DMS114 treated with DMSO at 0.1 percent for 48 hours (cell line): ENCODE data around the gene CLN5.
"Not testable (repeated sequence)": the region's sequence is repeated elsewhere in the genome, so short reads cannot be mapped to it uniquely, and the experiment has no call there.

ENCODE experiments used
- DNase-seq: peaks from one replicate; lab custom pipeline; 2025; ENCODE audit not compliant: unreplicated experiment; lab: John Stamatoyannopoulos, UW

Gene CLN5

DNA sequence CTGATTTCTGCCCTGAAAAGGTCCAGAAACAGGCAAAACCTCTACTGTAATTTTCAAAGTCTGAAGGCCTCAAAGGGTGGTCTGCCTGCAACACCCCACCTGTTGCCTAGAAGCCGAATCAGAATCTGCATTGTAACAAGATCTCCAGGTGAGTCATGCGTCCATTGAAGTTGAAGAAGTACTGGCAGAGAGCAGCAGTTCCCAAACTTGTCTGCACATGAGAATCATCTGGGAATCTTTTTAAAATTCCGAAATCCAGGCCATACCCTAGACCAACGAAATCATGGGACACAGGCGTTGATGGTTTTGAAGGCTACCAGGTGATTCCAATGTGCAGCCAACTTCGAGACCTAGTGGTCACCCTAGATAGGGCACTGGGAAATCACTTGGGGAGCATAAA, 16.0 kb upstream of the CLN5 start:
- DNase-seq = no peak

- no peak for DNase-seq
Measured at GRCh38 chr13:76976490-76976889, 15.4 kb upstream of the CLN5 start.

- DNase-seq = no peak
Measured at GRCh38 chr13:76976929-76977328, 15.0 kb upstream of the CLN5 start.

DNA sequence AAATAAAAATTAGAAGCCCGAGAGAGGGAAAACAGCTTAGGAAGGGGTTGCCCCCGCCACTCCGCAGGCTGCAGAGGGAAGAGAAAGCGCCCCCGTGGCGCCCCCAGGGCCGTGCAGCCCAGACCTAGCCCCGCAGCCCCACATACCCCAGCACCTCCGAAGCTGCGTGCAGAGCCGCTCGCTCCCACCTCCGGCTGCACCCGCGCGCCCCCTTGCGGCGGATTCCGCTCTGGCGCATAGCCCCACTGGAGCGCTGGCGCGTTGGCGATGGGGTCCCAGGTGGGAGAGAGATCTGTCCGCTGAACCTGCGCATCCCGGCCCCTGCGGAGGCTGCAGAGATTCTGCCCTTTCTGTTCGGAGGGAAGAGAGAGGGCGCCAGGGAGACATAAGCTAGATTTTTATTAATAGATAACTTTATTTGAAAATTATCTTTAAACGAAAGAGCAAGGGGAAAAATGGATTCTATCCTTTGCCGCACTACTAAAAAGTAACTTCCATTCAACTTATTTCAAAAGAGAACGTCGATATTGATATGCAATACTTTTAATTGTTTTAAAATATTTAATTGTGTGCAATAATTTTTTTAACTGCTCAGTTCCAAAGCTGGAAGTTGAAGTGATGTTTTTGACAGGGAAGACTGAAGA, 11.7 kb upstream of the CLN5 start:
- peak; percentile 9 for DNase-seq

DNA sequence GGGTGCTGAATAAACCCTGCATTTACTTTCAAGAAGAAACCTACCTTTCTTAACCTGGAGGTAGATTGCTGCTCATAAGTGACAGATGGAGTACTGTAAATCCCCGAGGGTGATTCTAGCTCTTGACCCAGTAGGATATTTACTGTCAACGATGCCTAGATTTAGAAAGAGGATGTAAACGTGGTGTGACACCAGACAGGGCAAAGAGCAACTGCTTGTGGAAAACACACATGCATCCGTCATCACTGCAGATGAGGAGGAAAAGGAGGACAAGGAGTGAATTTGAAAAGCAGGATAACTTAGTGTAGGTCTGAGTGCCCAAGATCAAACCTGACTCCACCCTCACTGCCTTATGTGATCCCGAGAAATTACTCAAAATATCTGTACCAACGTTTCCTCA, 9.8 kb upstream of the CLN5 start:
- no peak for DNase-seq

GRCh38 chr13:76983676-76984075, 8.2 kb upstream of the CLN5 start:
- DNase-seq = no peak

- no peak for DNase-seq
Measured at GRCh38 chr13:76991432-76991795, 467 bp upstream of the CLN5 start.

GRCh38 chr13:76992548-76993001, 694 bp downstream of the CLN5 start:
- DNase-seq = no peak

GRCh38 chr13:76993021-76993420, 1.1 kb downstream of the CLN5 start:
- no peak for DNase-seq

DNA sequence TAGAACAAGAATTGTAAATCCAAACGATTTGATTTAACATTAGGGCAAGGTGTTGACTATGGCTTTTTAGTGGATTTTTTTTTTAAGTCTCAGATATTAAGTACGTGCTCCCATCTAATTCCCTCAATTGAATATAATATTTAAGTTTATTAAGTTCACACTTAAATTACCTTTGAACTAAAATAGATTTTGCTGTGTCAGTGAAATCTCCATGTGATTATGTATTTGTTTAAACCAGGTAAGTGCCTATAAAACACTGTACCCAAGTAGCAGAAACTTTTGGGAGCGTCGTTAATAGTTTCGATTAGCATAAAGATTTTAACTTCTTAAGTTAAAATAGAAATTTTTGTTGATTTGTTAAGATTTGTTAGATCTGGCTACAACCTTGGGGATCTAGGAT, 1.6 kb downstream of the CLN5 start:
- no peak for DNase-seq

DNA sequence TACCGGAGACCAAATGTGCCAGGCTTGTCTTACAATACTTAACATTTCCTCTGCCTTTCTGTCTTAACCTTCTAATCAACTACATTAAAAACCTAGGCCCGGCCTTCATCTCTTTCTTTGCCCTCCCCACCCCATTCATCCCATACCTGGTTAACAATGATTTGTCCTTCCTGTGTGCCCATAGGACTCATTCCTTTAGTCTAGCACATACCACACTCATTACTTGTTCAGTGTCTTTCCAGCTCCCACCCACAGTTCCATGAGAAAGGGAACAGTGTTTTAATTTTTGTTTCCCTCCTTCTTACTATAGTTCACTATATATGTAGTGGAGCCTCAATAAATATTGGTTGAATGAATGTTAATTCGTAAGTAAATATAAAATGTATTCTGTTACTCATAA, 2.4 kb downstream of the CLN5 start:
- DNase-seq = no peak

GRCh38 chr13:77000475-77000874, 8.6 kb downstream of the CLN5 start:
- no peak for DNase-seq

DNA sequence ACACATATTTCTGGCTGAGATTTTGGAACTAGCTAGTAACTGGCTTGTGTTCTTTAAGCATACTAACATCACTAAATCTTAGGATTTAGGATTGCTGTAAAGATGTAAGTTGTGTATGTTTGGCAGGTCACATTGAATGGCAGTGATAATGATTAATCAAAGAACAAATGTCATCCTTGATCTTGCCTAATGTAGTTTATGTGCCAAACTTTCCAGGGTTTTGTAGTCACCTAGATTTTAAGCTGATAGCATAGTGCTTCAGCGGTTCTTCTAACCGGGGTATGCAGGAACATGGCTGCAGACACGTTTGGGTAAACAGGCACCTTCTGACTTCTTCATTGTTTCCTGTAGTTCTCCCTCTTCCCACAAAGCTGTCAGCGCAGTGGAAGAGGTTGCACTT, 9.7 kb downstream of the CLN5 start:
- no peak for DNase-seq

DNA sequence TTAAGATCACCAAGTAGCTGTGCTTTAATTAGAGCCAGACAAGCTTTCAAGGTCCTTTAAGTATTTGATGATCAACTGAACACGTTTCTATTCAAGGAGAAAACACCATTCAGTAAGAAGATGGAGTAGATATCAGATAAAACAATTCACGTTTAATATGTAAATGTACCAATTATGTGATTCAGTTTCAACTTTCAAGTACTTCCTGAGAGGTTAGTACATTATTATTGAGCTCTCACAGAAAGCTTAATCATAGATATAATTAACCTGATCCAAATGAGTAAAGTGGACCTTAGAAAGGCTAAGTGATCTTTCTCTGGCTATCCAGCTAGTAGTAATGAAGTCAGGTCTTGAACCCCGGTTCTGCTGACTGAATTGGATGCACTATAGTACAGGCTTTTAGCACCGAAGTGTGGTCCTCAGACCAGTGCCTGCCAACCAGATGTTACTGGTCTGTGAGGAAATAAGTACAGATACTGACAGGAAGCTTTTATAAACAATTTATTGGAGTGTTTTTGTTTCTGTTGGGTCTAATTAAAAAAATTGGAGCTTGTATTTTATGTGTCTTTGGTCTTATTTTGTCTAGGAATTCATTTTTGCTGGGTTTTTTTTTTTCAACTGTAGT, 10.2 kb downstream of the CLN5 start:
- no peak for DNase-seq

DNA sequence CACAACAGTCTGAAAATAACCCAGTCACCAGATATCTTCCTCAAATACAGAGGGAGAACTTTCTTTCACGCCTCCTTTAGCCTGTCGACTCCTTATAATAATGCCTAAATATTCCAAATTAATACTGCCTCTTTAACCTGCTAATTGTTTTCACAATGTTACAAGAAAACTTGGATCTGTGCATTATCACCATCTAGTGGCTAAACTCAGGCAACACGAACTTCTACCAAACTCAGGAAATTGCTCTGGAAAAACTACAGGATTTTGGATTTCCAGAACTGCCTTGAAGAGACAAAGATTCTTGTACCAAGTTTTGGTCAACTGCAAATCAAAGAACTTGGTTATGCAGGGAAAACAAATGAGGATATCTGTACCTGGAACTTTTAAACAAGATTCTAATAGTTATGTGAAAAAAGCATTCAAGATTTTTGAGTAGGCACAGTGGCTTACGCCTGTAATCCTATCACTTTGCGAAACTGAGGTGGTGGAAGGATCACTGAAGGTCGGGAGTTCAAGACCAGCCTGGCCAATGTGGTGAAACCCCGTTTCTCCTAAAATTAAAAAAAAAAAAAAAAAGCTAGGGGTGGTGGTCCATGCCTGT, 10.8 kb downstream of the CLN5 start:
- DNase-seq = peak; percentile 17

- not testable (repeated sequence) for DNase-seq
Measured at GRCh38 chr13:77008337-77008736, 16.5 kb downstream of the CLN5 start.

- DNase-seq = no peak
Measured at GRCh38 chr13:77009011-77009410, 17.1 kb downstream of the CLN5 start.

- DNase-seq = not testable (repeated sequence)
Measured at GRCh38 chr13:77009719-77010118, 17.8 kb downstream of the CLN5 start.

DNA sequence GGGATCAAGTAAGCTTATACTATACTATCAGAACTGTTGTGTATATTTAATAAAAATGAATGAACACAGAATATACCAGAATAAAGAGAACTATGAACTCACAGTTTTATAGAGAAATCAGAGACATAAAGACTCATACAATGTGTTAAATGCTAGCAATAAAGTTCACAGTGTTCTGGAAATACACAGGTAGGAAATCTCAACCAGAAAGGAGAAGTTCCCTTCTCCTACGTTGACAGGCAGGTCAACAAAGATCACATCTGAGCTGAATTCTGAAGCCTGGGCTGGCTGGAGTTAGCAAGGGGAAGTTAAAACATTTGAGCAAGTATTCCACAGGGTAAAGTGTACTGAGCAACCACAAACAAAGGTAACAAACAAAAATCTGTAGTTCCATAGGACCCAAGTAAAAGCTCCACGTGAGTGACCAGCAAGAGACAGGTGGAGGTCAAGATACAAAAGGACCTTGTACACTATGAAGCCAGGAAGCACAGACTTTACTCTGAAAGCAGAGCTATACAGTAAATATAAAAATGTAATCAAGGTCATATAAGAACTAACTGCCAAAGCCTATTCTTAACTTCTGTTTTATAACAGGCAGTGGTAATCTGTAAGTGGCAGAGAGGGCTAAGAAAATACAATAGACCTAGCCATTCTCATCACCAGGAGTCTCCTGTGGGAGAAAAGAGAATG, 22.1 kb downstream of the CLN5 start:
- DNase-seq = no peak

DNA sequence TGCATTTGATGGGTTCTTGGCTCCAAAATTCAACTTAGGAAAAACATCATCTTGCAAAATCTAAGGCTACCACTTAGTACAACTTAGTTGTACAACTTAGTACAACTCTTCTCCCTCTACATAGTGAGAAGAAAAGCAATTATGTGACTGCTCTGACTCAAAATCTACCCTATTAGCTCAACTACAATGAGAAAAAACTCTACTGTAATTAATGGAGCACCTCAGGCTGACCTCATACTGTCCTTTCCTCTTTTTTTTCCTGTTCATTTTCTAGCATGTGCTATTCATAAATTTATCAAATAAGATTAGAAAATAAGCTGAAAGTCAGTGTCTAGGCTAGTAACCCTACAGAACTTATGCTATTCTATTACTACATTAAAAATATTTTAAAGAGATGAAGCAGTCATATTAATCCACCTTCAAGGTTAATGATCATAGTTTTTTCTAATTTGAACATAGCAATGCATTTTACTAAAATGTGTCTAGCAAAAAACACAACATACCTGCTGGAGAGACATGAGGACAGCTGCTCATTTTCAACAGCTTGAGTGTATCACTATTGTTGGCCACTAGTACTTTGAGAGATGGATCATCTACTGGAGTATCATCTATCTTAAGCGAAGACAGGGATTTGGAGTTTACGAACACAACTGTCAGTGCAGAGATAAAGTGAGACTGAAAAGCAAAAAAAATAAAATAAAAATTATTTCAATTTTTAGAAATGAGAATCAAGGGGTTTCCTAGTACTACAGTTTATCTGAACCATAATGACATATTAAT, 23.2 kb downstream of the CLN5 start:
- DNase-seq = no peak

GRCh38 chr13:77016251-77016812, 24.5 kb downstream of the CLN5 start:
- DNase-seq = no peak
